IMR-90 (cell line): Measurements from ENCODE around the gene FBXL14.

Experiments
- RCOR1 ChIP-seq: IDR thresholded peaks from 2 replicates; pipeline ENCODE4 v1.6.1; 2012; ENCODE audit warnings: mild to moderate bottlenecking, low read length, improper control_type of control experiment; ENCODE audit not compliant: insufficient replicate concordance
- TF ChIP-seq, protein P1 (sequence below): conservative IDR thresholded peaks from 2 replicates; pipeline ENCODE4 v1.5.1; 2012; ENCODE audit warnings: mild to moderate bottlenecking, low read depth, low read length, improper control_type of control experiment

DNA sequence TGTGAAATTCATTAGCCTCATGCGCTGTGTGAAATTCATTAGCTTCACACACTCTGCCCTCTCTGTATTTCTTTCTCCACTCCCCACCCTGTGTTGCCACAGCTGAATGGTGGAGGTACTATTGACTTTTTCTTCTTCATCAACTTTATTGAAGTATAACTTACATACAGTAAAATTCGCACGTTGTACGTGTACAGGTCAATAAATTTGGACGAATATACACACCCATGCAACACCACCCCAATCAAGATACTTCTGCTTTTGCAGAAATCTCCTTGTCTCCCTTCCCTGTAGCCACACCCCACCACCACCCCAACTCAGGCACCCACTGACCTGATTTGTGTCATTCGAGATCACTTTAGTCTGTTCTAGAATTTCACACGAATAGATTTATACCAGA lies 51.8 kb downstream of the FBXL14 start:
- TF ChIP-seq, protein P1, sequence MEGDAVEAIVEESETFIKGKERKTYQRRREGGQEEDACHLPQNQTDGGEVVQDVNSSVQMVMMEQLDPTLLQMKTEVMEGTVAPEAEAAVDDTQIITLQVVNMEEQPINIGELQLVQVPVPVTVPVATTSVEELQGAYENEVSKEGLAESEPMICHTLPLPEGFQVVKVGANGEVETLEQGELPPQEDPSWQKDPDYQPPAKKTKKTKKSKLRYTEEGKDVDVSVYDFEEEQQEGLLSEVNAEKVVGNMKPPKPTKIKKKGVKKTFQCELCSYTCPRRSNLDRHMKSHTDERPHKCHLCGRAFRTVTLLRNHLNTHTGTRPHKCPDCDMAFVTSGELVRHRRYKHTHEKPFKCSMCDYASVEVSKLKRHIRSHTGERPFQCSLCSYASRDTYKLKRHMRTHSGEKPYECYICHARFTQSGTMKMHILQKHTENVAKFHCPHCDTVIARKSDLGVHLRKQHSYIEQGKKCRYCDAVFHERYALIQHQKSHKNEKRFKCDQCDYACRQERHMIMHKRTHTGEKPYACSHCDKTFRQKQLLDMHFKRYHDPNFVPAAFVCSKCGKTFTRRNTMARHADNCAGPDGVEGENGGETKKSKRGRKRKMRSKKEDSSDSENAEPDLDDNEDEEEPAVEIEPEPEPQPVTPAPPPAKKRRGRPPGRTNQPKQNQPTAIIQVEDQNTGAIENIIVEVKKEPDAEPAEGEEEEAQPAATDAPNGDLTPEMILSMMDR, result no peak
- no peak for TF ChIP-seq RCOR1
